DND-41 (cell line): ENCODE data around the gene VTI1B.
A peak's percentile ranks its signal among the peaks of the same experiment; 100 is the strongest.

Experiments used
- ATAC-seq: fragments of 200-7000 bp; cut with Tn5 transposase; 3 replicates; pipeline ENCODE4 v1.9.1; 2021; ENCODE audit warnings: low read depth; ENCODE audit not compliant: insufficient read depth
- DNase-seq: peaks from one replicate; pipeline ENCODE4 v3.0.0-alpha.2; 2020
- H2AFZ ChIP-seq: 2 replicates; pipeline ENCODE4 v1.6.0; 2012; ENCODE audit warnings: low read depth, low read length
- H3K27ac ChIP-seq: 2 replicates; pipeline ENCODE4 v1.5.1; 2012; ENCODE audit warnings: low read length, inconsistent platforms
- H3K27me3 ChIP-seq: fragments of 200-600 bp; sonication (generic); 2 replicates; pipeline ENCODE4 v1.6.0; 2012; ENCODE audit warnings: low read length, mild to moderate bottlenecking, inconsistent platforms; ENCODE audit not compliant: insufficient read depth, poor library complexity
- H3K36me3 ChIP-seq: 2 replicates; pipeline ENCODE4 v1.5.1; 2012; ENCODE audit warnings: low read length, inconsistent platforms; ENCODE audit not compliant: insufficient read depth
- H3K4me1 ChIP-seq: 2 replicates; pipeline ENCODE4 v1.5.1; 2012; ENCODE audit warnings: mild to moderate bottlenecking, low read length; ENCODE audit not compliant: insufficient read depth
- H3K4me2 ChIP-seq: 2 replicates; pipeline ENCODE4 v1.6.0; 2012; ENCODE audit warnings: mild to moderate bottlenecking, moderate library complexity, low read length, inconsistent platforms; ENCODE audit not compliant: insufficient read depth
- H3K4me3 ChIP-seq, 2 experiments: fragments of 200-600 bp in 1 of 2; shearing (Covaris generic) in 1 of 2; 2 replicates each; pipeline ENCODE4 v1.5.1; 2012 to 2016; ENCODE audit warnings: inconsistent platforms in 2 of 2, low read length in 2 of 2, mild to moderate bottlenecking in 2 of 2, low read depth in 1 of 2, moderate library complexity in 1 of 2
- H3K79me2 ChIP-seq: 2 replicates; pipeline ENCODE4 v1.6.0; 2012; ENCODE audit warnings: low read length, inconsistent platforms; ENCODE audit not compliant: insufficient read depth
- H3K9ac ChIP-seq: 2 replicates; pipeline ENCODE4 v1.6.0; 2012; ENCODE audit warnings: low read depth, mild to moderate bottlenecking, inconsistent platforms, low read length, moderate library complexity
- H3K9me3 ChIP-seq: 2 replicates; pipeline ENCODE4 v1.5.1; 2012; ENCODE audit warnings: low read length, moderate library complexity, mild to moderate bottlenecking, inconsistent platforms; ENCODE audit not compliant: insufficient read depth, severe bottlenecking
- H4K20me1 ChIP-seq: 2 replicates; pipeline ENCODE4 v1.6.0; 2012; ENCODE audit warnings: low read length; ENCODE audit not compliant: insufficient read depth
- EZH2 ChIP-seq: IDR thresholded peaks from 3 replicates; pipeline ENCODE4 v1.6.1; 2012; ENCODE audit warnings: borderline replicate concordance, low read depth, mild to moderate bottlenecking, moderate library complexity, low read length, inconsistent platforms; ENCODE audit not compliant: severe bottlenecking
- TF ChIP-seq, protein P1 (sequence below): IDR thresholded peaks from 2 replicates; pipeline ENCODE4 v1.5.1; 2012; ENCODE audit warnings: borderline replicate concordance, low read length, moderate library complexity, mild to moderate bottlenecking; ENCODE audit not compliant: poor library complexity, severe bottlenecking; ENCODE audit errors: extremely low read depth

The VTI1B gene

DNA sequence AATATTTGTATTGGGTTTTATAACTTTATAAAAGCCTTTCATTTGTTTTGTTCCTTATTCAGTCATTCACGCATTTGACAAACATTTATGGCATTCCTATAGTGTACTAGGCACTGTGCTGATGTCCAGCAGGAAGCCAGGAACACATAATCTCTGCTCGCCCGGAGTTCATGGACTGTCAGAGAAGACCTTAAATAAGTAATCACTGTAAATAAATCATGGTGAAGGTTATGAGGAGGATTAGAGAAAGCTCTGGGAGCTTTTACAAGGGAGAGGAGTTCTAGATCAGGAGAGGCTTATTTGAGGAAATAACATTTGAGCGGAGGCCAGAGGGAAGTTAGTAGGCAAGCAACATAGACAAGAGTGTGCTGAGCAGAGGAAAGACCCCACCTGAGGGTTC is 22.6 kb upstream of the VTI1B start:
- Histone ChIP-seq H3K9me3 (no peaks in the 10 kb centered on the region), H3K9ac (no peak overlapping the region), H3K4me2 (no peak overlapping the region), H3K4me1 (peaks cover 25% of the 10 kb centered on the region), H3K27ac (no peak overlapping the region), H3K79me2 (peaks cover 34% of the 10 kb centered on the region), H2AFZ (no peak overlapping the region), H3K4me3 (no peak overlapping the region), H3K27me3 (no peaks in the 10 kb centered on the region), H3K36me3 (peaks cover 14% of the 10 kb centered on the region), H4K20me1 (peaks cover 25% of the 10 kb centered on the region)
- ATAC-seq, result no peak
- TF ChIP-seq EZH2, result no peak
- TF ChIP-seq, protein P1, sequence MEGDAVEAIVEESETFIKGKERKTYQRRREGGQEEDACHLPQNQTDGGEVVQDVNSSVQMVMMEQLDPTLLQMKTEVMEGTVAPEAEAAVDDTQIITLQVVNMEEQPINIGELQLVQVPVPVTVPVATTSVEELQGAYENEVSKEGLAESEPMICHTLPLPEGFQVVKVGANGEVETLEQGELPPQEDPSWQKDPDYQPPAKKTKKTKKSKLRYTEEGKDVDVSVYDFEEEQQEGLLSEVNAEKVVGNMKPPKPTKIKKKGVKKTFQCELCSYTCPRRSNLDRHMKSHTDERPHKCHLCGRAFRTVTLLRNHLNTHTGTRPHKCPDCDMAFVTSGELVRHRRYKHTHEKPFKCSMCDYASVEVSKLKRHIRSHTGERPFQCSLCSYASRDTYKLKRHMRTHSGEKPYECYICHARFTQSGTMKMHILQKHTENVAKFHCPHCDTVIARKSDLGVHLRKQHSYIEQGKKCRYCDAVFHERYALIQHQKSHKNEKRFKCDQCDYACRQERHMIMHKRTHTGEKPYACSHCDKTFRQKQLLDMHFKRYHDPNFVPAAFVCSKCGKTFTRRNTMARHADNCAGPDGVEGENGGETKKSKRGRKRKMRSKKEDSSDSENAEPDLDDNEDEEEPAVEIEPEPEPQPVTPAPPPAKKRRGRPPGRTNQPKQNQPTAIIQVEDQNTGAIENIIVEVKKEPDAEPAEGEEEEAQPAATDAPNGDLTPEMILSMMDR, result no peak
- DNase-seq, result no peak

DNA sequence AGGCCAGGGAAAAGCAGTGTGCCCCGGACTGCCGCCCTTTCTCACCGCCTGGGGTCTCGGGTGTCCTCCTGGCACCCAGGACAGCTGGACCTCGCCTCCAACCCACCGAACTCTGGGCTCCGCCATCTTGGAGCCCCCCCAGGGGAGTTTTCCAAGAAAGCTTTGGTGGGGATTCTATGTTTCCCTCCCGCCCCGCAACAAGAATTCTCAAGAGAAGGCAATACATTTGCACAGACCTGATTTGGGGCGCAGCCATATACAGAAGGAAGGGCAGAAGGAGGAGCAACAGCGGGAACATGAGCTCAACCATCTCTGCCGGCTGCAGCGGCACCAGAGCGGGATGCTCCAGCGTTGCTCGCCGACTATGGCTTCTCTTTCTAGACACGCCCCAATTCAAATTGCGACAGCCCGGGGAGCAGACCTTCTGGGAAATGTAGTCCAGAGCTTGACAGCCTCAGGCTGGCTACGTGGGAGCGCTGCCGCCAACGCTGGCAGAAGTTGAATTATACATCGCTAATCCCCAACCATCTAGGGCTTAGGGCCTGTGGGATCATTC is 21.0 kb upstream of the VTI1B start, which contains the start of gene RDH11:
Gene RDH11, minus strand, starts transcription at position 371 of the 556 bp plus-strand sequence. Its CDS starts 61 bp downstream, at position 310.
- Histone ChIP-seq H3K36me3 (peaks cover 30% of the 10 kb centered on the region), H3K27me3 (no peaks in the 10 kb centered on the region), H3K4me2 (peak within 1 kb of the TSS; percentile 97), H3K4me3 (peak within 1 kb of the TSS; percentile 85 to 95), H3K9me3 (no peaks in the 10 kb centered on the region), H3K27ac (peak within 1 kb of the TSS; percentile 94), H3K79me2 (peaks cover 49% of the 10 kb centered on the region), H2AFZ (peak within 1 kb of the TSS; percentile 89), H3K4me1 (peaks cover 25% of the 10 kb centered on the region), H4K20me1 (peaks cover 35% of the 10 kb centered on the region), H3K9ac (peak within 1 kb of the TSS; percentile 76)
- ATAC-seq (peak; percentile 96), DNase-seq (peak; percentile 90)
- TF ChIP-seq EZH2, result no peak
- TF ChIP-seq, protein P1, result no peak

DNA sequence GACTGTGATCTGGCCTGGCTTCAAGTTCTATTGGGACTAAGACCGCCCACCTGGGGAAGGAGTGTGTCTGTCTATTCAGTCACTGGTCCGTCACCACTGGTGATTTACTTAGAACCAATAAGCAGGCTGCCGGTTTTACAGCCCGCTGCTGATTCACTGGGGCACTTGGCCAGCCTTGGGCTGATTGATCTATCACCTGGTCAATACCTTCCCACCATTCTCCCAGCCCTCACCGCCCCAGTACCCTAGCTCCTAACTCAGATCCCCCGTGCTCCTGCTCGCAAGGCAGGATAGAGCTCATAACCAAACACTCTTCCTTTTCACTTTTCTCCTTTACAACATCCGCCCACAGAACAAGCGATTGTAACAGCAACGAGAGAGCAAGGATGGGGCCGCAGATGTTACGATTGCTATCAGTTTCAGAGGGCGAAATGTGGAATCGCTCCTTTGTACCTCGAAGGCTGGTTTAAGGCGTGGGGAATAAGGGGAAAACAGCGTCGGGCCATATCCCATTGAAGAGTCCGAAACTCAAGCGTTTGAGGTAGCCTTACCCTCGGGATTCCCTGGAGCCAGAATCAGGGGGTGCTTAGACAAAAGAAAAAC is 20.5 kb upstream of the VTI1B start:
- Histone ChIP-seq H3K4me2 (peak overlapping the region; percentile 97), H3K4me3 (peak overlapping the region; percentile 85 to 95), H4K20me1 (peaks cover 38% of the 10 kb centered on the region), H3K9me3 (no peaks in the 10 kb centered on the region), H3K9ac (peak overlapping the region; percentile 76), H2AFZ (peak overlapping the region; percentile 89), H3K36me3 (peaks cover 35% of the 10 kb centered on the region), H3K4me1 (peaks cover 25% of the 10 kb centered on the region), H3K27ac (peak overlapping the region; percentile 94), H3K79me2 (peaks cover 54% of the 10 kb centered on the region), H3K27me3 (no peaks in the 10 kb centered on the region)
- ATAC-seq (peak; percentile 81), DNase-seq (peak; percentile 78)
- TF ChIP-seq EZH2, result no peak
- TF ChIP-seq, protein P1, result no peak
